SK-N-MC (cell line): ENCODE results near the gene LIPM.

ENCODE experiments used
- DNase-seq: peaks from one replicate; pipeline ENCODE4 v3.0.0-alpha.2; 2011; ENCODE audit warnings: low read depth, low spot score
- H3K27ac ChIP-seq: fragments of 200-600 bp; sonication (generic); 2 replicates; pipeline ENCODE4 v1.5.1; 2016; ENCODE audit warnings: mixed run types
- H3K36me3 ChIP-seq: fragments of 200-600 bp; sonication (generic); 2 replicates; pipeline ENCODE4 v1.6.1; 2017; ENCODE audit warnings: antibody characterized with exemption, low read length, mixed read lengths; ENCODE audit not compliant: insufficient read depth
- H3K4me3 ChIP-seq: fragments of 200-600 bp; sonication (generic); 2 replicates; pipeline ENCODE4 v1.5.1; 2016
- H3K9ac ChIP-seq: fragments of 200-600 bp; sonication (generic); 2 replicates; pipeline ENCODE4 v1.8.0; 2017; ENCODE audit warnings: mixed run types, mixed read lengths; ENCODE audit not compliant: insufficient read length
- H3K9me3 ChIP-seq: fragments of 200-600 bp; sonication (generic); 2 replicates; pipeline ENCODE4 v1.6.1; 2017; ENCODE audit warnings: low read depth, mild to moderate bottlenecking, antibody characterized with exemption, low read length, moderate library complexity, mixed read lengths
- EZH2 ChIP-seq: fragments of 200-600 bp; sonication (generic); IDR thresholded peaks from one replicate; pipeline ENCODE4 v1.6.1; 2017; ENCODE audit warnings: antibody characterized with exemption
- FOXP2 ChIP-seq: optimal IDR thresholded peaks from 2 replicates; pipeline ENCODE3; 2011; ENCODE audit warnings: mild to moderate bottlenecking, moderate library complexity; ENCODE audit not compliant: insufficient read depth; ENCODE audit errors: extremely low read length, control extremely low read depth
- POLR2AphosphoS5 ChIP-seq: IDR thresholded peaks from 2 replicates; pipeline ENCODE4 v1.6.1; 2012; ENCODE audit warnings: mild to moderate bottlenecking, low read depth, low read length, borderline replicate concordance

LIPM gene

GRCh38 chr10:88810196-88810961, 7.8 kb downstream of the LIPM start:
- no peak for DNase-seq
- H3K9ac ChIP-seq, result no peak overlapping the region
- H3K36me3 ChIP-seq, result no peaks in the 10 kb centered on the region
- no peak overlapping the region for H3K27ac ChIP-seq
- no peak overlapping the region for H3K4me3 ChIP-seq
- TF ChIP-seq EZH2 (no peak), FOXP2 (no peak), POLR2AphosphoS5 (no peak)
- no peaks in the 10 kb centered on the region for H3K9me3 ChIP-seq

- TF ChIP-seq EZH2, result no peak
- TF ChIP-seq POLR2AphosphoS5, result no peak
- no peak for TF ChIP-seq FOXP2
- Histone ChIP-seq H3K9ac (no peak overlapping the region), H3K9me3 (no peaks in the 10 kb centered on the region), H3K27ac (no peak overlapping the region), H3K36me3 (no peaks in the 10 kb centered on the region), H3K4me3 (no peak overlapping the region)
- no peak for DNase-seq
Measured at GRCh38 chr10:88813200-88813599, 10.7 kb downstream of the LIPM start.

GRCh38 chr10:88819290-88819689, 16.8 kb downstream of the LIPM start:
- no peak for TF ChIP-seq FOXP2
- no peak for TF ChIP-seq EZH2
- no peak for TF ChIP-seq POLR2AphosphoS5
- no peak overlapping the region for H3K27ac ChIP-seq
- H3K4me3 ChIP-seq, result no peak overlapping the region
- no peak for DNase-seq
- no peaks in the 10 kb centered on the region for H3K36me3 ChIP-seq
- H3K9ac ChIP-seq, result no peak overlapping the region
- H3K9me3 ChIP-seq, result no peaks in the 10 kb centered on the region

- H3K27ac ChIP-seq, result peak overlapping the region; percentile 64; the same call in 1 of the 2 replicates
- H3K36me3 ChIP-seq, result no peaks in the 10 kb centered on the region
- no peak overlapping the region for H3K9ac ChIP-seq
- no peak overlapping the region for H3K4me3 ChIP-seq
- DNase-seq, result peak; percentile 39
- TF ChIP-seq EZH2 (no peak), POLR2AphosphoS5 (no peak), FOXP2 (no peak)
- no peaks in the 10 kb centered on the region for H3K9me3 ChIP-seq
Measured at GRCh38 chr10:88820748-88821401, 18.3 kb downstream of the LIPM start.

GRCh38 chr10:88826388-88826787, 23.9 kb downstream of the LIPM start:
- Histone ChIP-seq H3K9me3 (no peaks in the 10 kb centered on the region), H3K9ac (no peak overlapping the region), H3K4me3 (no peak overlapping the region), H3K27ac (no peak overlapping the region), H3K36me3 (no peaks in the 10 kb centered on the region)
- no peak for TF ChIP-seq FOXP2
- TF ChIP-seq EZH2, result no peak
- no peak for TF ChIP-seq POLR2AphosphoS5
- DNase-seq, result no peak

GRCh38 chr10:88827671-88828070, 25.1 kb downstream of the LIPM start:
- no peak for DNase-seq
- Histone ChIP-seq H3K27ac (no peak overlapping the region), H3K9me3 (no peaks in the 10 kb centered on the region), H3K36me3 (no peaks in the 10 kb centered on the region), H3K9ac (no peak overlapping the region), H3K4me3 (no peak overlapping the region)
- TF ChIP-seq POLR2AphosphoS5 (no peak), EZH2 (no peak), FOXP2 (no peak)

GRCh38 chr10:88828310-88828709, 25.8 kb downstream of the LIPM start:
- H3K36me3 ChIP-seq, result no peaks in the 10 kb centered on the region
- H3K27ac ChIP-seq, result no peak overlapping the region
- no peak for TF ChIP-seq FOXP2
- no peak for TF ChIP-seq POLR2AphosphoS5
- no peak for TF ChIP-seq EZH2

GRCh38 chr10:88830643-88831268, 28.2 kb downstream of the LIPM start:
- Histone ChIP-seq H3K9me3 (no peaks in the 10 kb centered on the region), H3K9ac (no peak overlapping the region), H3K4me3 (no peak overlapping the region), H3K27ac (no peak overlapping the region), H3K36me3 (no peaks in the 10 kb centered on the region)
- no peak for TF ChIP-seq POLR2AphosphoS5
- no peak for DNase-seq

More at GRCh38 chr10:88828310-88828709, 25.8 kb downstream of the LIPM start:
- H3K9me3 ChIP-seq, result no peaks in the 10 kb centered on the region
- no peak for DNase-seq
- no peak overlapping the region for H3K9ac ChIP-seq
- H3K4me3 ChIP-seq, result no peak overlapping the region
